ENCODE results near the gene TYROBP.

GRCh38 chr19:35858311-35858710 lies 49.8 kb downstream of the TYROBP start:
- no peak for TF ChIP-seq CTCF (IDR thresholded peaks at IDR 0.05; ENCODE audit: borderline replicate concordance, extremely low read depth, low read length, poor library complexity, severe bottlenecking)
- TF ChIP-seq EZH2 (IDR thresholded peaks at IDR 0.05; ENCODE audit: borderline replicate concordance, low read depth, low read length, severe bottlenecking) = no peak
